Dermis blood vessel endothelial cell (primary cell): Measurements from ENCODE around the gene PTPRS. TPM values are rescaled to one million over a fixed set of nuclear protein-coding genes. Genes with fewer than 3 reads are reported as not detected.
"Not testable (repeated sequence)": the region's sequence is repeated elsewhere in the genome, so short reads cannot be mapped to it uniquely, and the experiment has no call there.

Experiments
- DNase-seq: peaks from one replicate; pipeline ENCODE4 v3.0.0; 2010
- total RNA-seq: library from RNA; depleted of rRNA; stranded (reverse); fragments of >200 nt; gene quantifications from 2 replicates; pipeline ENCODE4 v1.2.3, GENCODE V29; 2014

Gene PTPRS
- total RNA-seq: 17.5 and 26.2 TPM in 2 replicates

DNA sequence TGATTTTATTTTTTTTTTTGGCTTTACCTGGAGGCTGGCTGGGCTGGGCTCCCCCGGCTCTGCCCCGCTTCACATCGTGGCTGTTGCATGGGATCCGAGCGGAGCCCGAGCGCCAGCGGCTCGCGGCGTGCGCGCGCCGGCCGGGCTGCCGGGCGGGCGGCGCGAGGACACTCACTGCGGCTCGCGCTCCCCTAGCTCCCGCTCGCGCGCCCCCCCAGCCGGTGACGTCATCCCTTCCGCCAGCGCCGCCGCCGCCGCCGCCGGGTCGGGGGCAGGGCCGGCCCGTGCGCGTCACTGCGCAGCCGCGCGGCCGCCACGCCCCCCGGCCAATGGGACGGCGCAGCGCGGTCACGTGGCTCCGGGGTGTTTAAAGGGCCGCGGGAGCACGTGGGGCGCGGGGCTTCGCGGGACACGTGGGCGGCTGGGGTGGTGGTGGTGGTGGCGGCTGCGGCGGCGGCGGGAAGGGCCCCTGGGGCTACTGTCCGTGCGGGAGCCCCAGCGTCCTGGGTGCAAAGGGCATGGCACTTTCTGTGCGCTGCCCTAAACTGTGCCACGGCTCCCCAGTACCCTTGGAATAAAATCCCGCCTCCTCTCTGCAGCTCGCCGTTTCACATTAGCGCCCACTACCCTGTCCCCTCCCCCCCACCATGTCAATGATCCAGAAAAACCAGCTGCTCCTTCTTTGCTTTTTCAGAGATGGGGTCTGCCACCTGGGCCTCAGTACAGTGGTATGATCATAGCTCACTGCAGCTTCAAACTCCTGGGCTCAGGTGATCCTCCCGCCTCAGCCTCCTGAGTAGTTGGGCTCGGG lies at the start of gene PTPRS:
TSS of gene PTPRS (minus strand) at position 176 of the 811 bp plus-strand sequence. CDS start 54,672 bp downstream, outside the sequence.
- peak; percentile 81 for DNase-seq

- no peak for DNase-seq
Measured at GRCh38 chr19:5389353-5389752, 48.7 kb upstream of the PTPRS start.

GRCh38 chr19:5387472-5387871 lies 46.9 kb upstream of the PTPRS start:
- DNase-seq: no peak

DNA sequence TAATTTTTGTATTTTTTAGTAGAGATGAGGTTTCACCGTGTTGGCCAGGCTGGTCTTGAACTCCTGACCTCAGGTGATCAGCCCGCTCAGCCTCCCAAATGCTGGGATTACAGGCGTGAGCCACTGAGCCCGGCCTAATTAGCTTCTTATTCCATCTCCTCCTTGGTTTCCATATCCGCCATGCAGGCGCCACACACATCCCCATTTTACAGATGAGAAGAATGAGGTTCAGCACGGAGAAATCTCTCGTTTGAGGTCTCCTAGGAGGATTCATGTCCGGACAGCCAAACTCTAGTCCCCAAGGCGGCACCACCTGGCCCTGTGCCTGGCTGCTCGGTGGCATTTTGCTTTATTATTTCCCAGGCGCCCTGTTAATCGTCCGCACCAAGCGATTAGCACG lies 46.2 kb upstream of the PTPRS start:
- no peak for DNase-seq

- not testable (repeated sequence) for DNase-seq
Measured at GRCh38 chr19:5381197-5381596, 40.6 kb upstream of the PTPRS start.

- no peak for DNase-seq
Measured at GRCh38 chr19:5380215-5380919, 39.8 kb upstream of the PTPRS start.

DNA sequence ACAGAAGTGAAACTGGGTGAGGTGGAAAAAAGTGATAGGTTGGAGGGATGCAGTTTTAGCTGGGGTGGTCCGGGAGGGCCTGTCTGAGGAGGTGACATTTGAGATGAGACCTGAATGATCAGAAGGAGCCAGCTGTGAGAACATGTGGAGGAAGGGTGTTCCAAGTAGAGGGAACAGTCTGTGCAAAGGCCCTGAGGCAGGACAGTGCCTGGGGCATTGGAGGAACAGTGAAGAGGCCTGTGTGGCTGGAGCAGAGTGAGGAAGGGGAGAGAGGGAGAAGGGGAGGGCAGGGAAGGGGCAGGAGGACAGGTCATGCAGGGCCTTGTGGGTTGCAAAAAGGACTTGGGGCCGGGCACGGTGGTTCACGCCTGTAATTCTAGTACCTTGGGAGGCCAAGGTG lies 36.3 kb upstream of the PTPRS start:
- no peak for DNase-seq

DNA sequence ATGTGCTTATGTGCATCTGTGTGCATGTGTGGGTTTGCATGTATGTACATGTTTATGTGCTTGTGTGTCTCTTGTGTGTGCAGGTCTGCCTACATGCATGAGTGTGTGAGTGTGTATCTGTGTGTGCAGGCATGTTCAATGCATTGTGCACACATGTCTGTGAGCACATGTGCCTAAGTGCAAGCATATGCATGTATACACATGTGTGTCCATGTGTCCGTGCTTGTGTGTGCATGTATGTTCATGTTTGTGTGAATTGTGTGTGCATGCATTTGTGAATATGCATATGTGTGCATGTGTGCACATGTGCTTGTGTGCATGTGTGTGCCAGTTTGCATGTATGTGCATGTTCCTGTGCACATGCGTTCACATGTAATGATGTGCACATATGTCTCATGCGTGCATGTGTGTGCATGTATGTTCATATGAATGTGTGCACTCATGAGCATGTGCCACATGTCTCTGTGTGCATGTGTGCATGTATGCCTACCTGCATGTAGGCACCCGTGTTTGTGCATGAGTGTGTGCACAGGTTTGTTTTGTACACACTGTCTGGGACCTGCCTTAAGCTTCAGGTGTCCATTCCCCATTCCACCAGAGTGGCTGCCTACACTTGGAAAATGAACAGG lies 32.1 kb upstream of the PTPRS start:
- no peak for DNase-seq

- DNase-seq: peak; percentile 60
Measured at GRCh38 chr19:5369962-5370367, 29.4 kb upstream of the PTPRS start.

DNA sequence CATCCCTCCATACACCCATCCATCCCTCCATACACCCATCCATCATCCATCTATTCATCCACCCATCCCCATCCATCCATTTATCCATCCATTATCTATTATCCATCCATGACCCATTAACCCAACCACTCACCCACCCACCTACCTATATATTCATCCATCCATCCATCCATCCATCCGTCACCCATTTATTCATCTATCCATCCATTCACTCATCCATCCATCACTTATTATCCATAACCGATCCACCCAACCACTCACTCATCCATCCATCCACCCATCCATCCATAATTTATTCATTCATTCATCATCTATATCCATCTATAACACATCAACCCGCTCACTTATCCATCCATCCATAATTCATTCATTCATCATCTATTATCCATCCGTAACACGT lies 28.7 kb upstream of the PTPRS start:
- no peak for DNase-seq

DNA sequence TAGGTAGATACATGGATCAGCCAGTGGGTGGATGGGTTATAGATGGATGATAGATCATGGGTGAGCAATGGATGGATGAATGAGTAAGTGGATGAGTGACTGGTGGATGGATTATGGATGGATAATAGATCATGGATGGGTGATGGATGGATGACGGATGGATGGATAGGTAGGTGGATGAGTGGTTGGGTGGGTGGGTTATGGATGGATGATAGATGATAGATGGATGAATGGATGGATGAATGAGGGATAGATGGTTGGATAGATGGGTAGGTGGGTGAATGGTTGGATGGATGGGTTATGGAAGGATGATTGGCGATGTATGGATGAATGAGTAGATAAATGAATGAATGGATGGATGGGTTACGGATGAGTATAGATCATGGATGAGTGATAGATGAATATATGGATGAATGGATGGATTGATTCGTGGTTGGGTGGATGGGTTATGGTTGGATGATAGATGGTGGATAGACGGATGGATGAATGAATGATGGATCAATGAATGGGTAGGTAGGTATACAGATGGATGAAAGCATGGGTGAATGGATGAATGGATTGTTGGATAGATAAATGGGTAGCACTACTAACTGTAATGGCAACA lies 27.0 kb upstream of the PTPRS start:
- DNase-seq: no peak

GRCh38 chr19:5365905-5366304 lies 25.3 kb upstream of the PTPRS start:
- no peak for DNase-seq

- DNase-seq: no peak
Measured at GRCh38 chr19:5364674-5365073, 24.1 kb upstream of the PTPRS start.

GRCh38 chr19:5361839-5362238 lies 21.2 kb upstream of the PTPRS start:
- DNase-seq: not testable (repeated sequence)

DNA sequence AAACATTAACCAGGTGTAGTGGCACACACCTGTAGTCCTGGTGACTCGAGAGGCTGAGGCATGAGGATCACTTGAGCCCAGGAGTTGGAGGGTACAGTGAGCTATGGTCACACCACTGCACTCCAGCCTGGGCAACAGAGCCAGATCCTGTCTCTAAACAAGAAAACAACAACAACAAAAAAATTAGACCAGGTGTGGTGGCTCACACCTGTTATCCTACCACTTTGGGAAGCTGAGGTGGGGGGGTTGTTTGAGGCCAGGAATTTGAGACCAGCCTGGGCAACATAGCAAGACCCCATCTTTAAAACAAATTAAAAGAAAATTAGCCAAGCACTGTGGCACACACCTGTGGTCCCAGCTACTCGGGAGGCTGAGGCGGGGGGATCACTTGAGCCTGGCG lies 20.8 kb upstream of the PTPRS start:
- no peak for DNase-seq

- no peak for DNase-seq
Measured at GRCh38 chr19:5360003-5360780, 19.6 kb upstream of the PTPRS start.

DNA sequence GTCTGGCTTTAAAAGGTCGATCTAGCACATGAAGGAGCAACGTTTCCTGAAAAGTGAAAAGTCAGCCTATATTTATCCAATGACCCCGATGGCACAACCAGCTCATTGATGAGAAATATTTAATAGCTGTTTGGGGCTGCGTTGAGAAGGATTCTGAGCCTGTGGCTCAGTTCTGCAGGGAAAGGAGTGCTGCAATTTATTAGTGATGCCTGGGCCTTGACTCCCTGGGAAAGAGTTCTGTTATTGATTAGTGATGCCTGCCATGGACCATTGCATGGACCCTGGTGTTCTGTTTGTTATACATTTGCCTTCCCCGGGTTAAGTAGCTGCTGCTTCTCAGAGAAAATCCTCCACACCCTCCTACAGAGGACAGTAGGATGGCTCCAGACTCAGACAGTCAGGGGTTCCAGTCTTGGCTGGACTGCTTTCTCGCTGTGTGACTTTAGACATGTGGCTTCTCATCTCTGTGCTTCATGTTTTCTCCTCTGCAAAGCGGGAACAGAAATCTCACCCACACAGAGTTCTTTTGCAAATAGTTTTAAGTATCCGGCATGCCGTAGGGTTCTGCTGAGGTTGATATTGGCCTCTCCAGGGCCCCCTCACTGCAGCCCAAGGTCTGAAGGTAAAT lies 17.7 kb upstream of the PTPRS start:
- peak; percentile 28 for DNase-seq

DNA sequence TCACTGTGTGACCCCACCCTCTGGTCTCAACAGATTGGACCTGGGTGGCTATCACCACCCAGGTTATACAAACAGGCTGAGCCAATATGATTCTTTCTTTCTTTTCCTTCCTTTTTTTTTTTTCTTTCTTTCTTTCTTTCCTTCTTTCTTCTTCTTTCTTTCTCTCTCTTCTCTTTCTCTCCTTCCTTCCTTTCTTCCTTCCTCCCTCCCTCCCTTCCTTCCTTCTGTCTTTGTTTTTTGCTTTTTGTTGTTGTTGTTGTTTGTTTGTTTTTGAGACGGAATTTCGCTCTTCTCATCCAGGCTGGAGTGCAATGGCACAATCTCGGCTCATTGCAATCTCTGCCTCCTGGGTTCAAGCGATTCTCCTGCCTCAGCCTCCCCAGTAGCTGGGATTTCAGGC lies 17.0 kb upstream of the PTPRS start:
- DNase-seq: no peak

DNA sequence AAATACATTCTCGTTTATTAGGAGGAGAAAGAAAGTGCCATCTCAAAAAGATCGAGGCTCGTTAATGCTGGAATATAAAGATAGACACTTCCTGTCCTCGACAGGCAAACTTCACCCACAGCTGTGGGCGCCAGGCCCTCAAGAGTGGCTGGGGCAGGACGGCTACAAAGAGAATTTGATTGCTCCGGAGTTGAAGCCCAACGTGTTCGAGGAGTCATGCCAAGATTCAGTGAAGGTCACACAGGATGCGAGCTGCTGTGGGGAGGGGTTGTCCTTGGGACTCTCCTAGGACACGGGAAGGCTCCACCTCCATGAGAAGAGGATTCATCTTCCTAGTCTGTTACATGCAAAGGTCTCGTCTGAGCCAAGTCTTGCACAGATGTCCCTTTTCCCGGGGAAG lies 16.3 kb upstream of the PTPRS start:
- no peak for DNase-seq

- no peak for DNase-seq
Measured at GRCh38 chr19:5356428-5356827, 15.8 kb upstream of the PTPRS start.

- DNase-seq: no peak
Measured at GRCh38 chr19:5355693-5356092, 15.1 kb upstream of the PTPRS start.

GRCh38 chr19:5355076-5355475 lies 14.5 kb upstream of the PTPRS start:
- DNase-seq: no peak
